ENCODE measurements around the gene OR8S1. TPM values are rescaled to one million over a fixed set of nuclear protein-coding genes. Genes with fewer than 3 reads are reported as not detected.

OR8S1 gene
- polyA plus RNA-seq (2012; ENCODE audit: insufficient read length, low read depth) = not detected

DNA sequence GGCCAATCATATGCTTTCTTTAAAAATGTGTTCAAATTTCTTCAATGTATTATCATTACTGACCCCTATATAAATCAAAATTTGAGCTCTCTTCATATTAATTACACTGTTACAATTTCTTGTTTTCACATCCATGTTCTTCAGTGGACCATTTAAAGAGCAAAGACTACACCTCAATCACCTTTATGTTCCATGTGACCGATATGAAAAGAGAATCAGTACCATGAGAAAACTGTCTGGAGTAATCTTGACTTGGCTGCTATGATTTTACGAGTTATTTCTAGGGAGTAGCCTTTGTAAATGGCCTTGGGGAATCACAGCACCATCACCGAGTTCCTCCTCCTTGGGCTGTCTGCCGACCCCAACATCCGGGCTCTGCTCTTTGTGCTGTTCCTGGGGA lies at the start of gene OR8S1:
Gene OR8S1 (plus strand): TSS at position 301 of the 400 bp plus-strand sequence. CDS start 0 bp downstream, at position 301.
- TF ChIP-seq, protein P1, sequence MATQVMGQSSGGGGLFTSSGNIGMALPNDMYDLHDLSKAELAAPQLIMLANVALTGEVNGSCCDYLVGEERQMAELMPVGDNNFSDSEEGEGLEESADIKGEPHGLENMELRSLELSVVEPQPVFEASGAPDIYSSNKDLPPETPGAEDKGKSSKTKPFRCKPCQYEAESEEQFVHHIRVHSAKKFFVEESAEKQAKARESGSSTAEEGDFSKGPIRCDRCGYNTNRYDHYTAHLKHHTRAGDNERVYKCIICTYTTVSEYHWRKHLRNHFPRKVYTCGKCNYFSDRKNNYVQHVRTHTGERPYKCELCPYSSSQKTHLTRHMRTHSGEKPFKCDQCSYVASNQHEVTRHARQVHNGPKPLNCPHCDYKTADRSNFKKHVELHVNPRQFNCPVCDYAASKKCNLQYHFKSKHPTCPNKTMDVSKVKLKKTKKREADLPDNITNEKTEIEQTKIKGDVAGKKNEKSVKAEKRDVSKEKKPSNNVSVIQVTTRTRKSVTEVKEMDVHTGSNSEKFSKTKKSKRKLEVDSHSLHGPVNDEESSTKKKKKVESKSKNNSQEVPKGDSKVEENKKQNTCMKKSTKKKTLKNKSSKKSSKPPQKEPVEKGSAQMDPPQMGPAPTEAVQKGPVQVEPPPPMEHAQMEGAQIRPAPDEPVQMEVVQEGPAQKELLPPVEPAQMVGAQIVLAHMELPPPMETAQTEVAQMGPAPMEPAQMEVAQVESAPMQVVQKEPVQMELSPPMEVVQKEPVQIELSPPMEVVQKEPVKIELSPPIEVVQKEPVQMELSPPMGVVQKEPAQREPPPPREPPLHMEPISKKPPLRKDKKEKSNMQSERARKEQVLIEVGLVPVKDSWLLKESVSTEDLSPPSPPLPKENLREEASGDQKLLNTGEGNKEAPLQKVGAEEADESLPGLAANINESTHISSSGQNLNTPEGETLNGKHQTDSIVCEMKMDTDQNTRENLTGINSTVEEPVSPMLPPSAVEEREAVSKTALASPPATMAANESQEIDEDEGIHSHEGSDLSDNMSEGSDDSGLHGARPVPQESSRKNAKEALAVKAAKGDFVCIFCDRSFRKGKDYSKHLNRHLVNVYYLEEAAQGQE (IDR thresholded peaks at IDR 0.05; ENCODE audit: insufficient read depth in 1 of 2, low read depth in 2 of 2, low read length in 2 of 2) = no peak
- TF ChIP-seq POLR2AphosphoS5 (IDR thresholded peaks at IDR 0.05; ENCODE audit: low read depth, low read length) (no peak), SIN3A (IDR thresholded peaks at IDR 0.05; ENCODE audit: borderline replicate concordance, insufficient read depth, low read length) (no peak), TAF1 (IDR thresholded peaks at IDR 0.05; ENCODE audit: borderline replicate concordance, insufficient read depth, low read length) (no peak), FOXP2 (optimal IDR thresholded peaks at IDR 0.05; ENCODE audit: borderline replicate concordance, extremely low read depth, extremely low read length, insufficient read depth) (no peak)

DNA sequence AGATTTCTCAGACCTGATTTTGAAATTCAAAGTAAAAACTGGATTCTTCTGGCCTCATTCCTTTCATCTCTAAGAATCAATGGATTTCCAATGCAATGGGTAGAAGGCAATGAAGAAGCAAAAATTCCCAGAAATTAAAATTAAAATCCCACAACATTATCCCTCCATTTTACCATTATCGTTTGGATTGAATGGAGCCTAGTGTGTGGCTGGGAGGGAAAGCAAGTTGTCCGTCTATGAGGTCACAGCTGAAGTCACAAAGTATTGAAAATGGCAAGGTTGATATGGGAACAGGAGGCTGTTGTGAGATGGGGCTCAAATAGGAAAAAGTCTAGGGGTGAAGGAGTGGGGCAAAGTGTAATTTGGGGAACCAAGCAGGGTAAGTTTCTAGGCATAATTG lies 43.2 kb upstream of the OR8S1 start, which contains the start of gene C12orf54:
Gene C12orf54 (plus strand): TSS at position 301 of the 400 bp plus-strand sequence. CDS start 799 bp downstream, outside the sequence.
- no peak for TF ChIP-seq TAF1 (IDR thresholded peaks at IDR 0.05; ENCODE audit: borderline replicate concordance, insufficient read depth, low read length)
- no peak for TF ChIP-seq SIN3A (IDR thresholded peaks at IDR 0.05; ENCODE audit: borderline replicate concordance, insufficient read depth, low read length)
- TF ChIP-seq POLR2AphosphoS5 (IDR thresholded peaks at IDR 0.05; ENCODE audit: low read depth, low read length) = no peak
- TF ChIP-seq, protein P1 (IDR thresholded peaks at IDR 0.05; ENCODE audit: insufficient read depth in 1 of 2, low read depth in 2 of 2, low read length in 2 of 2) = no peak
- TF ChIP-seq FOXP2 (optimal IDR thresholded peaks at IDR 0.05; ENCODE audit: borderline replicate concordance, extremely low read depth, extremely low read length, insufficient read depth) = no peak

DNA sequence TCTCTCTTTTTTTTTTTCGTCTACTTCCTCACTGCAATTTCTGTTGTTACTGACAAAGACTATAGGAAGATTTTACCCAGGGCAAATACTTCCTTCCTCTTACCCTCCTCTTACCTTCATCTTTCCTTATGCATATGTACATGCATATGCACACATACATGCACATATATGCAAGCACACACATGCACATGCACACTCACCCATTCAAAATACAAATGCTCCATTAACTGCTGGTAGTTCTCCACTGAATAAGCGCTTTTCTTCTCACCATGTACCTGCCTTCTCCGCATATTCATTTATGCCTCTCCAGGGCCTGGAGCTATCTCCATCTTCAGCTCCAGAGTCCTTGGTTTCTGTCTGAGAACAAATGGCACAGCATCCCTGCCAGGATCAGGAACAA lies 42.5 kb upstream of the OR8S1 start:
- TF ChIP-seq SIN3A (IDR thresholded peaks at IDR 0.05; ENCODE audit: borderline replicate concordance, insufficient read depth, low read length) = no peak
- TF ChIP-seq, protein P1 (IDR thresholded peaks at IDR 0.05; ENCODE audit: insufficient read depth in 1 of 2, low read depth in 2 of 2, low read length in 2 of 2) = no peak
- no peak for TF ChIP-seq TAF1 (IDR thresholded peaks at IDR 0.05; ENCODE audit: borderline replicate concordance, insufficient read depth, low read length)
- no peak for TF ChIP-seq FOXP2 (optimal IDR thresholded peaks at IDR 0.05; ENCODE audit: borderline replicate concordance, extremely low read depth, extremely low read length, insufficient read depth)
- TF ChIP-seq POLR2AphosphoS5 (IDR thresholded peaks at IDR 0.05; ENCODE audit: low read depth, low read length) = no peak

GRCh38 chr12:48486261-48486660 lies 39.2 kb upstream of the OR8S1 start:
- TF ChIP-seq POLR2AphosphoS5 (IDR thresholded peaks at IDR 0.05; ENCODE audit: low read depth, low read length) = no peak
- TF ChIP-seq FOXP2 (optimal IDR thresholded peaks at IDR 0.05; ENCODE audit: borderline replicate concordance, extremely low read depth, extremely low read length, insufficient read depth) = no peak
- TF ChIP-seq, protein P1 (IDR thresholded peaks at IDR 0.05; ENCODE audit: insufficient read depth in 1 of 2, low read depth in 2 of 2, low read length in 2 of 2) = no peak
- TF ChIP-seq SIN3A (IDR thresholded peaks at IDR 0.05; ENCODE audit: borderline replicate concordance, insufficient read depth, low read length) = no peak
- no peak for TF ChIP-seq TAF1 (IDR thresholded peaks at IDR 0.05; ENCODE audit: borderline replicate concordance, insufficient read depth, low read length)

All from PFSK-1 (cell line).